ENCODE results near the gene CTNNA3.

DNA sequence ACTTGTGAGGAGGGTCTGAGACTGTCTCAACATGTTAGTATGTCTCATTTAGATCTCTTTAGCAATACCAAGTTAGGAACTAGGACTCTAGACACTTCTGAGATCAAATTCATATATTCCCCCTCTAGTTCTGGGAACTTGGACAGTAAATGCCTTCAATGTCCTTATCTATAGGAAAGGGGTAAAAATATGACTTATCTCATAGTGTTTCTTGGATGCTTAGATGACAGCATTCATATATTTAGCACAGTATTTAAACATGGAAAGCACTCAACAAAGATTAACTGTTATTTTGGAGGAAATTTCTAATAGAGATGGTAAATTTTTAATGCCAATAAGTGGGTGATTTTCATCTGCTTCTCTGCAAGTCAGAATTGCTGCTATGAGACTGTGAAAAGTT, 154.6 kb downstream of the CTNNA3 start:
- TF ChIP-seq, protein P1, sequence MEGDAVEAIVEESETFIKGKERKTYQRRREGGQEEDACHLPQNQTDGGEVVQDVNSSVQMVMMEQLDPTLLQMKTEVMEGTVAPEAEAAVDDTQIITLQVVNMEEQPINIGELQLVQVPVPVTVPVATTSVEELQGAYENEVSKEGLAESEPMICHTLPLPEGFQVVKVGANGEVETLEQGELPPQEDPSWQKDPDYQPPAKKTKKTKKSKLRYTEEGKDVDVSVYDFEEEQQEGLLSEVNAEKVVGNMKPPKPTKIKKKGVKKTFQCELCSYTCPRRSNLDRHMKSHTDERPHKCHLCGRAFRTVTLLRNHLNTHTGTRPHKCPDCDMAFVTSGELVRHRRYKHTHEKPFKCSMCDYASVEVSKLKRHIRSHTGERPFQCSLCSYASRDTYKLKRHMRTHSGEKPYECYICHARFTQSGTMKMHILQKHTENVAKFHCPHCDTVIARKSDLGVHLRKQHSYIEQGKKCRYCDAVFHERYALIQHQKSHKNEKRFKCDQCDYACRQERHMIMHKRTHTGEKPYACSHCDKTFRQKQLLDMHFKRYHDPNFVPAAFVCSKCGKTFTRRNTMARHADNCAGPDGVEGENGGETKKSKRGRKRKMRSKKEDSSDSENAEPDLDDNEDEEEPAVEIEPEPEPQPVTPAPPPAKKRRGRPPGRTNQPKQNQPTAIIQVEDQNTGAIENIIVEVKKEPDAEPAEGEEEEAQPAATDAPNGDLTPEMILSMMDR (conservative IDR thresholded peaks at IDR 0.05; ENCODE audit: low read length): no peak
- no peak for TF ChIP-seq EZH2phosphoT487 (IDR thresholded peaks at IDR 0.05; ENCODE audit: borderline replicate concordance)
